ENCODE results near the gene NEDD9. TPM values are rescaled to one million over a fixed set of nuclear protein-coding genes. Genes with fewer than 3 reads are reported as not detected.

NEDD9 gene
- total RNA-seq, 1 experiment from 2014 or later: 0.28 TPM

GRCh38 chr6:11183761-11184362, 48.6 kb downstream of the NEDD9 start:
- Histone ChIP-seq H3K4me1 (ENCODE audit: control insufficient read depth, insufficient read depth, low read length) (no peaks in the 10 kb centered on the region), H3K27me3 (ENCODE audit: control insufficient read depth, insufficient read depth, low read length) (no peaks in the 10 kb centered on the region), H3K27ac (ENCODE audit: low read length) (no peak overlapping the region), H3K36me3 (ENCODE audit: control insufficient read depth, insufficient read depth, low read length) (no peaks in the 10 kb centered on the region), H3K4me3 (ENCODE audit: low read depth in 2 of 2, low read length in 2 of 2) (no peak overlapping the region), H3K9me3 (ENCODE audit: control insufficient read depth, insufficient read depth, low read depth, low read length) (peaks cover 4% of the 10 kb centered on the region; the same call in 1 of the 2 replicates)
- TF ChIP-seq TCF7L2 (IDR thresholded peaks at IDR 0.05; ENCODE audit: low read depth, low read length) (no peak), REST (IDR thresholded peaks at IDR 0.05; ENCODE audit: insufficient read depth in 1 of 2, low read depth in 2 of 2, low read length in 1 of 2) (no peak), CTCF (IDR thresholded peaks at IDR 0.05) (no peak), SIN3A (IDR thresholded peaks at IDR 0.05; ENCODE audit: borderline replicate concordance, insufficient read depth, low read depth, low read length) (no peak), POLR2AphosphoS5 (IDR thresholded peaks at IDR 0.05; ENCODE audit: low read depth, low read length) (no peak)
- POLR2A ChIA-PET: interaction anchor here (0.6 kb wide), 1 partner anchor 144 kb away, joined by 3 read pairs; no protein-coding TSS in a partner anchor
- no TSS peak for BruUV-seq (replicated peaks)
- CTCF ChIA-PET: no interaction called here
- no peak for ATAC-seq
- no peak for DNase-seq (ENCODE audit: low read depth, low spot score)
- in situ Hi-C loops (cut with HindIII; ENCODE audit: low pct_unique_long_range_greater_than_20kb, low sequenced_read_pairs): no loop called here
- intact Hi-C loops (cut with micrococcal nuclease; ENCODE audit: unreplicated experiment): no loop called here

- Histone ChIP-seq H3K27me3 (ENCODE audit: control insufficient read depth, insufficient read depth, low read length) (no peaks in the 10 kb centered on the region), H3K36me3 (ENCODE audit: control insufficient read depth, insufficient read depth, low read length) (no peaks in the 10 kb centered on the region), H3K9me3 (ENCODE audit: control insufficient read depth, insufficient read depth, low read depth, low read length) (peaks cover 4% of the 10 kb centered on the region; the same call in 1 of the 2 replicates), H3K4me3 (ENCODE audit: low read depth in 2 of 2, low read length in 2 of 2) (no peak overlapping the region), H3K27ac (ENCODE audit: low read length) (no peak overlapping the region), H3K4me1 (ENCODE audit: control insufficient read depth, insufficient read depth, low read length) (no peaks in the 10 kb centered on the region)
- intact Hi-C loops (cut with micrococcal nuclease; ENCODE audit: unreplicated experiment) (no loop called here), in situ Hi-C loops (cut with HindIII; ENCODE audit: low pct_unique_long_range_greater_than_20kb, low sequenced_read_pairs) (no loop called here)
- ChIA-PET POLR2A (no interaction called here), CTCF (no interaction called here)
- BruUV-seq (replicated peaks): no TSS peak
- ATAC-seq (no peak), DNase-seq (ENCODE audit: low read depth, low spot score) (no peak)
- no peak for TF ChIP-seq REST (IDR thresholded peaks at IDR 0.05; ENCODE audit: insufficient read depth in 1 of 2, low read depth in 2 of 2, low read length in 1 of 2)
- no peak for TF ChIP-seq TCF7L2 (IDR thresholded peaks at IDR 0.05; ENCODE audit: low read depth, low read length)
- no peak for TF ChIP-seq CTCF (IDR thresholded peaks at IDR 0.05)
- no peak for TF ChIP-seq SIN3A (IDR thresholded peaks at IDR 0.05; ENCODE audit: borderline replicate concordance, insufficient read depth, low read depth, low read length)
- TF ChIP-seq POLR2AphosphoS5 (IDR thresholded peaks at IDR 0.05; ENCODE audit: low read depth, low read length): no peak
Observed at GRCh38 chr6:11181478-11182136, 50.9 kb downstream of the NEDD9 start.
